ENCODE measurements around the gene RIN3.
A peak's percentile ranks its signal among the peaks of the same experiment; 100 is the strongest.

RIN3 gene

GRCh38 chr14:92568621-92569479 lies 55.3 kb downstream of the RIN3 start:
- peak; percentile 98 for FAIRE-seq
- no peak for DNase-seq (ENCODE audit: extremely low spot score, insufficient read length, low read depth)

DNA sequence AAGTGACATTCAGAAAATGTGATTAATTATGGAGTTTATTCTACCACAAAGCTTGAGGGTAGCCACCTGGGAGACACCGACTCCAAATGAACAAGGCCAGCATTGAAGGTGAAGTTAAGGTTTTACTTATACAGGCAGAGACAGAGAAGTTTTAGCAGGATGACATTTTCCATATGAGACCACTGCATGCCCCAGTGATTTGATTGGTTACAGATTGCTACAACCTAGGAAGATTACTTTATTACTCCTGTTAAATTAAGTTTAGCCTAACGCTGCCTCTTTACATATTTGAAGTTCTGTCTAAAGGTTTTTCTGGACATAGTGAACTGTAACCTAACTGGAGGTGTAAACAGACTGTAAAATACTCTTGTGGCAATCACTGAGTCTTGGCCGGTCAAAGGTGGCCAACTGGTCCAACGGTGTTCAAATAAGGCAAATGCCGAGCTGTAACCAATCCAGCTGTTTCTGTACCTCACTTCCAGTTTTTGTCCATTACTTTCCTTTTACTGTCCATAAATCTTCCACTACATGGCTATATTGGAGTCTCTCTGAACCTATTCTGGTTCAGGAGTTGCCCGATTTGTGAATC lies 57.2 kb downstream of the RIN3 start:
- FAIRE-seq = peak; percentile 50
- DNase-seq (ENCODE audit: extremely low spot score, insufficient read length, low read depth) = no peak

- DNase-seq (ENCODE audit: extremely low spot score, insufficient read length, low read depth) (no peak), FAIRE-seq (no peak)
Measured at GRCh38 chr14:92572050-92572449, 58.5 kb downstream of the RIN3 start.

- DNase-seq (ENCODE audit: extremely low spot score, insufficient read length, low read depth) (no peak), FAIRE-seq (no peak)
Measured at GRCh38 chr14:92573761-92574498, 60.3 kb downstream of the RIN3 start.

DNA sequence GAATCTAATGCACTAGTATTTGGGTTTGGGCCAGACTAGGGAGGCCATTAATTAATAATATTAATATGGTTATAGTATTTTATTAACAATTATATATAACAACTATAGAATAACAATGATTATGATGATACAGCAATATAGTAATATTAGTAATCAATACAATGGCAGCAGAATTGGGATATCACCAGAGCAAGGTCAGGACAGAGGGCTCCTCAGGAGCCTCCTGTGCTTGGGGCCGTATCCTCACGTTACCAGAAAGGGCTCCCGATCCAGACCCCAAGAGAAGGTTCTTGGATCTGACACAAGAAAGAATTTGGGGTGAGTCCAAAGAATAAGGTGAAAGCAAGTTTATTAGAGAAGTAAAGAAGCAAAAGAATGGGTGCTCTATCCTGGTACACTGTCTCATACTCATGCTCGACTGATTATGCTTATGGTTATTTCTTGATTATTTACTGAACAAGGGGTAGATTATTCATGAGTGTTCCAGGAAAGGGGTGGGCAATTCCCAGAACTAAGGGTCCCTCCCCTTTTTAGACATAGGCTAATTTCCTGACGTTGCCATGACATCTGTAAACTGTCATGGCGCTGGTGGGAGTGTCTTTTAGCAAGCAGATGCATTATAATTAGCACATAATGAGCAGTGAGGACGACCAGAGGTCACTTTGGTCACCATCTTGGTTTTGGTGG lies 61.6 kb downstream of the RIN3 start:
- no peak for DNase-seq (ENCODE audit: extremely low spot score, insufficient read length, low read depth)
- peak; percentile 44 for FAIRE-seq

GRCh38 chr14:92575748-92576303 lies 62.2 kb downstream of the RIN3 start:
- FAIRE-seq = no peak
- DNase-seq (ENCODE audit: extremely low spot score, insufficient read length, low read depth) = no peak

GRCh38 chr14:92577321-92577742 lies 63.8 kb downstream of the RIN3 start:
- no peak for DNase-seq (ENCODE audit: extremely low spot score, insufficient read length, low read depth)
- peak; percentile 97 for FAIRE-seq

DNA sequence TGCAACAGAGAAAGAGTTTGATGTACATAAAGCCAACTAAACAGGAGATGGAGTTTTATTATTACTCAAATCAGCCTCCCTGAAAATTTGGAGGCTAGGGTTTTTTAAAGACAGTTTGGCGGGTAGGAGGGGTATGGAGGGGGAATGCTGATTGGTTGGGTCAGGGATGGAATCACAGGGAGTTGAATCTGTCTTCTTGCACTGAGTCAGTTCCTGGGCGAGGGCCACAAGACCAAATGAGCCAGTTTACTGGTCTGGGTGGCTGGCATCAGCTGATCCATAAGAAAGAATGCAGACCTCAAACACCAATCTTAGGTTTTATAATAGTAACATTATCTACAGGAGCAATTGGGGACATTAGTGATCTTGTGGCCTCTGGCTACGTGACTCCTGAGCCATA lies 64.9 kb downstream of the RIN3 start:
- DNase-seq (ENCODE audit: extremely low spot score, insufficient read length, low read depth) = no peak
- no peak for FAIRE-seq

- no peak for FAIRE-seq
- DNase-seq (ENCODE audit: extremely low spot score, insufficient read length, low read depth) = no peak
Measured at GRCh38 chr14:92579244-92579936, 65.8 kb downstream of the RIN3 start.

- FAIRE-seq = no peak
- DNase-seq (ENCODE audit: extremely low spot score, insufficient read length, low read depth) = no peak
Measured at GRCh38 chr14:92581206-92581605, 67.6 kb downstream of the RIN3 start.

- FAIRE-seq (peak; percentile 77), DNase-seq (ENCODE audit: extremely low spot score, insufficient read length, low read depth) (no peak)
Measured at GRCh38 chr14:92581966-92582566, 68.5 kb downstream of the RIN3 start.

GRCh38 chr14:92582706-92583452 lies 69.3 kb downstream of the RIN3 start:
- no peak for DNase-seq (ENCODE audit: extremely low spot score, insufficient read length, low read depth)
- FAIRE-seq = peak; percentile 98

GRCh38 chr14:92584220-92584619 lies 70.6 kb downstream of the RIN3 start:
- no peak for DNase-seq (ENCODE audit: extremely low spot score, insufficient read length, low read depth)
- no peak for FAIRE-seq

- FAIRE-seq = no peak
- no peak for DNase-seq (ENCODE audit: extremely low spot score, insufficient read length, low read depth)
Measured at GRCh38 chr14:92584816-92585215, 71.2 kb downstream of the RIN3 start.

GRCh38 chr14:92585981-92586937 lies 72.7 kb downstream of the RIN3 start:
- FAIRE-seq (peak; percentile 83), DNase-seq (ENCODE audit: extremely low spot score, insufficient read length, low read depth) (no peak)

GRCh38 chr14:92586963-92587699 lies 73.5 kb downstream of the RIN3 start:
- FAIRE-seq (peak; percentile 52), DNase-seq (ENCODE audit: extremely low spot score, insufficient read length, low read depth) (no peak)

GRCh38 chr14:92587700-92588085 lies 74.1 kb downstream of the RIN3 start:
- peak; percentile 9 for FAIRE-seq
- no peak for DNase-seq (ENCODE audit: extremely low spot score, insufficient read length, low read depth)

Measured in GM18507 (cell line).